GM21529 (cell line): ENCODE results near the gene ARRDC2.
"Not testable (repeated sequence)": the region's sequence is repeated elsewhere in the genome, so short reads cannot be mapped to it uniquely, and the experiment has no call there.

Experiments used
- ATAC-seq: cut with Tn5 transposase; IDR thresholded peaks from one replicate; pipeline ENCODE4 v1.9.1; 2021; ENCODE audit not compliant: unreplicated experiment

The ARRDC2 gene

DNA sequence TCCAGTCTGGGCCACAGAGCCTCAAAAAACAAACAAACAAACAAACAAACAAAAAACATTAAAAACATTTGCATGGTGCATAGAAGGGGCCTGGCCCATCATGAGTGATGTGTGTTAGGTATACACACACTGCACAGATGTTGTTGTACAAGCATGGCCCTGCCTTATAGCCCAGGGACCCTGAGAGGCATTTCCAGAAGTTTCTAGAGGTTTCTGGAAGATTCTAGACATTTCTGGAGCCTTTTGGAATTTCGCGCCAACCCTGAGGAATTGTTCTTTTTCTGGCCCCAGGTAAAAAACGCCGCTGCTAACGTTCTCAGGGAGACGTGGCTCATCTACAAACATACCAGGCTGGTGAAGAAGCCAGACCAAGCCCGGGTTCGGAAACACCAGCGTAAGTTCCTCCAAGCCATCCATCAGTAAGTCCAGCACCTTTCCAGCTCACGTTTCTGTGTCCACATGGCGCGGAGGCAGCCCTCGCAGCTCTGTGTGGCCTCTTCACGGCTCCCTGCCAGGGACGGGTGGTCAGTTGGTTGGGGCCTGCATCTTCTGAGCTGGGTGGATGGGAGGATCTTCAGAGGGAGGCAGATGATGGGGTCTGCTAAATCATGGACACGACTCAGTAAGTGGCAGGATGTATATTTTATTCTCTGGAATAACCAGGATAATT, 18.4 kb upstream of the ARRDC2 start:
- no peak for ATAC-seq

DNA sequence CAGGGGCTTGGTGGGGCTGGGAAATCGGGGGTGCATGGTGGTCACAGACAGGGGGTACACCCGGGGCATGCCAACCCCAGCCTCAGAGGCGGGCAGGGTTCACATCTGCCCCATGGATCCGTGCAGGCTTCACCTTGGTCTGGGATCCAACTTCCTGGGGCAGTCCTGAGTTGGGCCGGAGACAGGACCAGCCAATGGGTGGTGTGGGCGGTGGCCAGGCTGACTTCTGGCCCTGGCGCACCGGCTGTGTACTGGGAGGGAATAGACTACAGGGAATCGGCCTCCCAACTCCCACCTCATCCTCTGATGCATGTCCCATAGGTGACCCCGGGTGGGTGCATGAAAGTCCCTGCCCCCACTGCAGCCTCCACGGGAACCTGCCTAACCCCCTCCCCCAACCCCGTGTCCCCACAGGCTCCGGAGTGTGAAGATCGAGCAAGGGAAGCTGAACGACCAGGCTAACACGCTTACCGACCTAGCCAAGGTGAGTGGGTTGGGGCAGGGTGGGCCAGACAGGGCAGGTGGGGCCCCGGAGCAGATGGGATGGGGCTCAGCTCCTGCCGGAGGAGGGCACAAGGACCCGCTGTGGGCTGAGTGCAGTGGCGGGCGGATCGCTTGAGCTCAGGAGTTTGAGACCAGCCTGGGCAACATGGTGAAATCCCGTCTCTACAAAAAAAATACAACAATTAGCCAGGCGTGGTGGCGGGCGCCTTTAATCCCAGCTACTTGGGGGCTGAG, 14.7 kb upstream of the ARRDC2 start:
- no peak for ATAC-seq

DNA sequence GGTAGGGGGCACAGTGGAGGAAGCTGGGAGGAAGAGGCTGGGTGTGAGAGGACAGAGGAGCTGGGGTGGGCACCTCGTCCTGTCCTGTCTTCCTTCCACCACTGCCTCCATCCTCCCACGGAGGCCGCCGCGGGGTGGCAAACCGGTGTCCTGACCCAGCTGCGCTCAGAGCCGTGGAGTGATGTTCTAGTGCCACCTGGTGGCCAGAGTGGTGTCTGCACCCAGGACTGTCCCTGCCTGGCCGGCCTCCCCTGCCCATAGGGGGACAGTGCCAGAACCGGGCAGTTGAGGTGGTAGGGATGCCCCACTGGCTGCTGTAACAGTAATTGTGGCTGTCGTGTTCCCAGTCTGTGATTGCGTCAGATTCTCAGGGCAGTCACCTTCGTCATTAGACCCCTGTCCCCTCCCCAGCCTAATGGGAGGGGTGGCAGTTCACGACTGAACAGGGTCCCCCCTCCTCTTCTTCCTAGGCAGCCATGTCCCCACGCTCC, 11.1 kb upstream of the ARRDC2 start:
- peak; percentile 44 for ATAC-seq

DNA sequence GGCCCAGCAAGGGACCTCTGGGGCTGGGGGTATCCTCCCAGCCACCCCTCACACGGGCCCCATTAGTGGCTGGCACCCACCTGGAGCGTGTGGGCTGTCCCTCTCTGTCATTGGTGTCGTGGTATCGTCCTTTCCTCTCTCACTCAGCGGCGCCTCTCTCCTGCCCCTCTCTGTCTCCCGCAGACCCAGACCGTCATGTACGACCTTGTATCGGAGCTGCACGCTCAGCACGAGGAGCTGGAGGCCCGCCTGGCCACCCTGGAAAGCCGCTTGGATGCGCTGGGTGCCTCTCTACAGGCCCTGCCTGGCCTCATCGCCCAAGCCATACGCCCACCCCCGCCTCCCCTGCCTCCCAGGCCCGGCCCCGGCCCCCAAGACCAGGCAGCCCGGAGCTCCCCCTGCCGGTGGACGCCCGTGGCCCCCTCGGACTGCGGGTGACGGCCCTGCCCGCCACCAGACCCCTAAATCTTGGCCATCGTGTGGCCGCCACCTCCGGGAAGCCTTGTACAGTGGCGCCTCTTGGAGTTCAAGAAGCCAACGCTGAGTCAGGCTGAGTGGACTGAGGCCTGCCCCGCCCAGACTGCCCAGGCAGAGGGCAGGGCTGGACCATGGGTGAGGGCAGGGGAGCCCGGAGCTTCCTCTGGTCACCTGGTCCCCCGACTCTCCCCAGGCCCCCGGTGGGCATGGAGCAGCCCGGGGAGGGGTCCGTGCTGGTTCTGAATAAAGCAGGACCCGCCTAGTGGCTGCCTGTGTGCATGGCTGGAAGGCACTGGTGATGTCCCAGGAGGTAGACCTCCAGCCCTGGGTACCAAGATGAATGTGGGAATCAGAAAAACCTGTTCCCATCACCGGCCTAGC, 9.8 kb upstream of the ARRDC2 start:
- ATAC-seq: no peak

DNA sequence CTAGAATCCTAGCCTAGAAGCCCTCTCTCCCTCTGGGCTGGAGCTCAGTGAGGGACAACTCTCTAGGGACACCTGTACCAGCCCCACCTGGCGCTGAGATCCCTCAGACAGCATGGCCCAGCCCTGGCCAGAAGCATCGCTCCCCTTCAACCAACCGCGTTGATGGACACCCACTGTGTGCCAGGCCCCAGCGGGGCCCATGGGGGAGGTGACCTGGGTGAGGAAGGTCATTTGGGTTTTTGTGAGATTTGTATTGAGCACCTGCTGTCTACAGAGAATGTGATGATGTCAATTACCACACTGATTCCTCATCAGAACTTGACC, 9.2 kb upstream of the ARRDC2 start:
- no peak for ATAC-seq

DNA sequence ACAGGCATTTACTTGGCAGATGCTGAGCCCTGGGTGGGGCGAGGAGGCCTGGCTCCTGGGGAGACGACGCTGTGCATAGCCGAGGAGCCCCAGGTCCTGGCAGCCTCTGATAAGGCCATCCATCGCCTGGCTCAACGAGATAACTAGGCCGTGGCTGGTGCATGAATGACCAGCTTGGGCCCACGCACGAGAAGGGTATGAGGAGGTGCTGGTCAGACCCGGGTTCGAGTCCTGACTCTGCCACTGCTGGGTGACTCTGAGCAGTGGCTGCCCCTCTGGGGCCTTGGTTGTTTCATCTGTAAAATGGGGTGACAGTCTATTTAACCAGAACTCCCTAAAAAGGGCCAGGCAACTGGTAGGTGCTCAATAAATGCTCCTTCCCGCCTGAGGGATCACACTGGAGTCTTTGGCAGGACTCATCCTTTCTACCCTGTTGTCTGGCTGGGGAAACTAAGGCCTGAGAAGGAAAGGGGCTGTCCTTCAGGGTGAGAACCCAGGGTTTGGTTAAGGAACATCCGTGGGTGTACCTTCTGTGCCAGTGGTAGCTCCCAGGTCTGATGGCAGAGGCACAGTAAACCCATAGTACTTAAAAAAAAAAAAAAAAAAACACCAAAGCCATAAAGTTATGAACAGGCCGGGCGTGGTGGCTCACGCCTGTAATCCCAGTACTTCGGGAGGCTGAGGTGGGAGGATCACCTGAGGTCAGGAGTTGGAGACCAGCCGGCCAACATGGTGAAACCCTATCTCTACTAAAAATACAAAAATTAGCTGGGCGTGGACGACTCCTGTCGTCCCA, 8.1 kb upstream of the ARRDC2 start:
- ATAC-seq: no peak

DNA sequence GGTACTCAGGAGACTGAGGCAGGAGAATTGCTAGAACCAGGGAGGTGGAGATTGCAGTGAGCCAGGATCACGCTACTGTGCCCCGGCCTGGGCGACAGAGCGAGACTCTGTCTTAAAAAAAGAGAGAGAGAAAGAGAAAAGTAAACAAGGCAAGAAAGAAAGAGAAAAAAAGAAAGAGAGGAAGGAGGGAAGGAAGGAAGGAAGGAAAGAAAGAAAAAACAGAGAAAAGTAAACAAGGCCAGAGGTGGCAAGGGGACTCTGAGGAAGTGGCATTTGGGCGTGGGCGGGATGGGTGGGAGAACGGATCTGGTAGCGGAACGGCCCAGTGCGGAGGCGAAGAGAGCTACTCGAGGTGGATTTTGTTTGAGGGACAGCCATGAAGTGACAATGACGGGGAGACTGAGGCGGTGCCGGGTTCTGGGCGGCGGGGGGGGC, 7.5 kb upstream of the ARRDC2 start:
- peak; percentile 28 for ATAC-seq

DNA sequence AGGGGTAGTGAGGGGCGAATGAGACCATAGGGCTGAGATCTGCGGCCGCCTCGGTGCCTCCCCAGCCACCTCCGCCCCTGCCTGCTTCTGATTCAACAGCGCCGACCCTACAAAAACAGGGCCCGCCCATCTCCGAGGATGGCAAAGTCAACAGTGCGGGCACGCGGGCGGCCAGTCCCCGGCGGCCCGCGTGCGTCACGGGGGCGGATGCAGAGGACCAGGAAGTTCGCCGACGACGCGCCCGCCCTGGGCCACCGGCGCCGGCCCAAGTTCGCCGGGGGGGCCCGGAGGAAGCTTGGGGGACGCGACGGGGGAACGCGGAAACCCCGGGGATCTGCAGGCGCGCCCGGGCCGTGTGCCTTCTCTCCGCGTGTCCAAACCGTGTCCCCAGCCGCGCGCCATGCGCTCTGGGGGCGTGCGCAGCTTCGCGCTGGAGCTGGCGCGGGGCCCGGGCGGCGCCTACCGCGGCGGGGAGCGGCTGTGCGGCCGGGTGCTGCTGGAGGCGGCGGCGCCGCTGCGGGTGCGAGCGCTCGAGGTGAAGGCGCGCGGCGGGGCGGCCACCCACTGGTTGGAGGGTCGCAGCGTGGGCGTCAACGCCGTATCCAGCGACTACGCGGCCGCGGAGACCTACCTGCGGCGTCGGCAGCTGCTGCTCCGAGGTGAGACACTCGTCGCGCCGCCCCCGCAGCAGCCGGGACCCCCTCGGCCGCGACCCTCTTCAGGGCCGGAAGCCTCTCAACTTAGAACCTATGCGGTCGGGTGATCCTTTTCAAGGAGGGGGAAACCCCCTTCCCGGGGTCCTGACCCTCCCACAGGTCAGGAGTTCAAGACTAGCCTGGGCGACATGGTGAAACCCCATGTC, 6.8 kb upstream of the ARRDC2 start:
- ATAC-seq: peak; percentile 55

DNA sequence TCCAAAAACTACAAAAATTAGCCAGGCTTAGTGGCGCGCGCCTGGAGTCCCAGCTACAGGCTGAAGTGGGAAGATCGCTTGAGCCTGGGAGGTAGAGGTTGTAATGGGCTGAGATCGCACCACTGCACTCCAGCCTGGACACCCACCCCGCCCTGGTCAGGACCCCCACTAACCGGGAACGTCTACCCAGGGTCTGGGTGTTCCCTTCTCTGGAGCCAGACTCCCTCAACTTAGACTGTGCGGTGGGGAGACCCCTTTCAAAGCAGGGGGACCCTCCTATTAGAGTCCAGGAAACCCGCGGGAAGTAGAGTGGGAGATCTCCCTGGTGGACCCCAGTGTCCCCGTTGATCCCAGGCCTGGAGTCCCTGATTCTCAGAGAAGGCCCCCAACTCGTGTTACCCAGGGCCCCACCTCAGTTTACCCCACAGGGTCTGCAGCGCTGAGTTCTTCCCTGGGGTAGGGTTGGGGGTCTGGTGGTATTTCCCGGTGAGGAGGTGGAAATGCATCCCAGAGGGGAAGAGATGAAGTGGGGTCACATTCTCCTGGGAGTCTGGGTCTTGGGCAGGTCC, 6.1 kb upstream of the ARRDC2 start:
- no peak for ATAC-seq

DNA sequence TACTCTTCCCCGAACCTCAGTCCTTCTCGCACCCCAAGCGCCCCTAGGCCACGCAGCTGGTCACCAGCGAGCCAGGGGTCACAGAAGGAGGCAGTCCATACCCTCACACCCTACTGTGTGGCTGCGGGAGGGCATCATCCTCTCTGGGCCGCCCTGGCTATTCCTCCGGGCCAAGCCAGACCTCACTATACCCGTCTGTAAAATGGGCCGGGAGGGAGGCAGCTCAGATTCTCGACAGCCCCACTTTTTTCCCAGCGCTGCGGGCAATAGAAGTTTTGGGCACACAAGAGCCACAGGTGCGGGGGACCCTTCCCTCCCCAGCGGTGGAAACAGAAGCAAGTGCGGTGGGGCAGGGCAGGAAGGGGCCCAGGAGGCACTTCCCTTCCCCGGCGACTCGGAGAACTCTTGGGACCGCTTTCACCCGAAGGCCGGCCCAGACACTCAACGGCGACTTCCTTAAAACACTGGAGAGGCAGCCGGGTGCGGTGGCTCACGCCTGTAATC, 5.6 kb upstream of the ARRDC2 start:
- no peak for ATAC-seq

DNA sequence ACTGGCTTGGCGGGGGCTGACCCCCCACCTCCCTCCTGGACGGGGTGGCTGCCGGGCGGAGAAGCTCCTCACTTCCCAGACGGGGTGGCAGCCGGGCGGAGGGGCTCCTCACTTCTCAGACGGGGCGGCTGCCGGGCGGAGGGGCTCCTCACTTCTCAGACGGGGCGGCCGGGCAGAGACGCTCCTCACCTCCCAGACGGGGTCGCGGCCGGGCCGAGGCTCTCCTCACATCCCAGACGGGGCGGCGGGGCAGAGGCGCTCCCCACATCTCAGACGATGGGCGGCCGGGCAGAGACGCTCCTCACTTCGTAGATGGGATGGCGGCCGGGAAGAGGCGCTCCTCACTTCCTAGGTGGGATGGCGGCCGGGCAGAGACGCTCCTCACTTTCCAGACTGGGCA, 2.2 kb upstream of the ARRDC2 start:
- not testable (repeated sequence) for ATAC-seq

DNA sequence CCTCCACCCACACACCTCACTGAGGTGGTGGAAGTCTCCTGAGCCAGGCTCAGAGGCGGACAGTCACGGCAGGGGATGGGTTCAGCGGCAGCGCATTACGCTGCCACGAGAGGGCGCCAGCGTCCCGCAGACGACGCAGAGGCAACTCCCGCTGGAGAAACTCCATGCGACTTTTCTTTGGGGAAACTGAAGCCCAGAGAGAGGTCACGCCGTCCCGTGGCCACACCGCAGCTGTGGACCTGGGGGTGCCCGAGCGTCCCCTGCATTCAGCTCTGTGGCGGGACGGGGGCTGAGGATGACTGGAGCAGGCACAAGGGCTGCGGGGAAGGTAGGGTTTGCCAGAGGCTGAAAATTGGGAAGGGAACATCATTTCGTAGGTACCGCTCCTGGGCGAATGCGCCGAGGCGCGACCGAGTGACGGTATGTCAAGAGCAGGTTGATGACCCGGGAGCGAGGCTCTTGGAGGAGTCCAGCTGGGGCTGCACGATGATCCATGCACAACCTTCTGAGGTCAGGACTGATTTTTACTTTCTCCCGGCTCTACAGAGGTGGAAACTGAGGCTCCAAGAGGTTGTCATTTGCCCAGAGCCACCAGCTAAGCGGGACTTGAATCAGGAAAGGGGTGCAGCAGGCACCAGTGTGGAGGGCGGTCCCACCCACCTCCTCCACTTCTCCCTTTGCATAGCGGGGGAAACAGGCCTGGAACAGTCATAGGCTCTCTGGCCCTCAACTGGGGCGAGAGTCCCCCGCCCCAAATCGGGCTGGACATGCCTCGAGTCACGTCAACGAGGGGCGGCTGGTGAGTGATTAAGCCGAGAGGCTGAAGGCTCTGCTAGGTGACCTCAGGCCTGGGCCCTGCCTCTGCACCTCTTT, 690 bp upstream of the ARRDC2 start:
- ATAC-seq: peak; percentile 43

DNA sequence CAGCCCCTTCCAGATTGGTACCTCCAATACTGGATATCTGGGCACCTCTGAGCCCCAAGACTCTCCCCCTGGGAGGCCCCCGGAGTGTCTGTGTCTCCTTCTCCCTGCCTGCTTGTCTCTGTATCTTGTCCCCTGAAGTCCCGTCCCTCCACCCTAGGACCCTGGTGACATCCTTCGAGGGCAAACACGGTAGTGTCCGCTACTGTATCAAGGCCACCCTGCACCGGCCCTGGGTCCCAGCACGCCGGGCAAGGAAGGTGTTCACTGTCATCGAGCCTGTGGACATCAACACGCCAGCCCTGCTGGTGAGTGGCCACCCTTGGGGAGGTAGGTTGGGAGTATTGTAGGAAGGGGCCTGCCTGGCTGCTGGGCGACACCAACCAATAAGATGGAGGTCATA, 844 bp downstream of the ARRDC2 start:
- no peak for ATAC-seq

DNA sequence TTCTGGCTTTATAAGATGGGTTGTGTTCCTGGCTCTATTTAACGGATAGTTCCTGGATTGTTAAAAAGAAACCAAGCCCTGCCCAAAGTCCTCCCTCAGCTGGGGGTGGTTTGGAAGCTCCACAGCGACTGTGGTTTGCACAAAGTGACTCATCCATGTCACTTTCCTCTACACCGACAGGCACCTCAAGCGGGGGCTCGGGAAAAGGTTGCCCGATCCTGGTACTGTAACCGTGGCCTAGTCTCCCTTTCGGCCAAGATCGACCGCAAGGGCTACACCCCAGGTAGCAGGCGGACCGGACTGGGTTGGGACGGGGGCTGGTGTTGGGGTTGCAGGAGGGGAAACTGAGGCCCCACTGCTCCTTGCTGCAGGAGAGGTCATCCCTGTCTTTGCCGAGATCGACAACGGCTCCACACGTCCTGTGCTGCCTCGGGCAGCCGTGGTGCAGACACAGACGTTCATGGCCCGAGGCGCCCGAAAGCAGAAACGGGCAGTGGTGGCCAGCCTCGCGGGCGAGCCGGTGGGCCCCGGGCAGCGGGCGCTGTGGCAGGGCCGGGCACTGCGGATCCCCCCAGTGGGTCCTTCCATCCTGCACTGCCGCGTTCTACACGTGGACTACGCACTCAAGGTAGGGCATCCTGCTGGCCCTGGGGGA, 1.6 kb downstream of the ARRDC2 start:
- ATAC-seq: no peak

DNA sequence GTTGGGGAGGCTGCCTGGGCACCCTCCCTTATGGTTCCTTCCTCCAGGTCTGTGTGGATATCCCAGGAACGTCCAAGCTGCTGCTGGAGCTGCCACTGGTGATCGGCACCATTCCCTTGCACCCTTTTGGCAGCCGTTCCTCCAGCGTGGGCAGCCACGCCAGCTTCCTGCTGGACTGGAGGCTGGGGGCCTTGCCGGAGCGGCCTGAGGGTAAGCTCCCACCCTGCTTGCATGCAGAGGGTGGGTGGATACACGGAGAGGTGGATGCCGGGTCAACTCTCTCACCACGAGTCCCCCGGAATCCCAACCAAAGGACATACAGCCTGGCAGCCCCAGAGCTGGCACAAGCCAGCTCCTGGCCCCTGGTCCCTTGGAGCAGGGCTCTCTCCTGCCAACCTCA, 2.2 kb downstream of the ARRDC2 start:
- ATAC-seq: no peak

DNA sequence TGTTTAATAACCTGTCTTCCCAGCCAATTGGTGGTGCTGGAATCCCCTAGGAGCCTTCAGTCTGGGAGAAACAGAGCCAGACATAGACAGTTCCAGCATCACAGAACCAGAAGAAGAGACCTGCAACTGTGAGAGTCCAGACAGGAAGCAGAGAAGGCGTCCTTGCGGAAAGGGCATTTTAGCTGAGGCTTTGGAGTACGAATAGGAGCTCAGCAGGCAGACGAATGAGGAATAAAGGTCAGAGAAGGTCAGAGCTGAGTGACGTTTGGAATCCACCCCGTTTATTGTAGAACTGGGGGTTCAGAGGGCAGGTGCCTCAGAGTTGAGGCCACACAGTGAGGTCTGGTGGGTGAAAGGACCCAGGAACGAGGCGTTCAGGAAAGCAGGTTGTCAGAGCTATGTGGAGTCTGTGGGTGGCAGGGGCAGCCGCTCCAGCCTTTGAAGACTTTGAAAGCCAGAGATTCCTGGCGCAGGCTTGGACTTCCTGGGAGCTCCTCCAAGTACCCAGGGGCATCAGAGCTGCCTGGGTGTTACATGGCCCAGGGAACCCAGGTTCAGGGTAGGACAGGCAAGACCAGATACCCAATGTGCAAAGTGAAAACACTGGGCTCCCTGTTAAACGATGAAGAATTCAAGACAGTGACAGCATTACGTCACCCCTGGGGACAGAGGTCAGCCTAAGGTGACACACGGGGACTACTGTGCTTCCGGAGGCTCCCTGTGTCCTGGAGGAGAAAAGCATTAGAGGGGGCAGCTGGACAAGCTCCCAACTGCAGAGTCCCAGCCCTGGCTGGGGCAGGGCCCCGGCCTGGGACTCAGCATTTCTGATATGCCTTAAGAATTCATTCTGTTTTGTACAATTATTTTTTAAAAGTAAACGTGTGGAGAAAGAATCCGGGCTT, 5.5 kb downstream of the ARRDC2 start:
- ATAC-seq: no peak

DNA sequence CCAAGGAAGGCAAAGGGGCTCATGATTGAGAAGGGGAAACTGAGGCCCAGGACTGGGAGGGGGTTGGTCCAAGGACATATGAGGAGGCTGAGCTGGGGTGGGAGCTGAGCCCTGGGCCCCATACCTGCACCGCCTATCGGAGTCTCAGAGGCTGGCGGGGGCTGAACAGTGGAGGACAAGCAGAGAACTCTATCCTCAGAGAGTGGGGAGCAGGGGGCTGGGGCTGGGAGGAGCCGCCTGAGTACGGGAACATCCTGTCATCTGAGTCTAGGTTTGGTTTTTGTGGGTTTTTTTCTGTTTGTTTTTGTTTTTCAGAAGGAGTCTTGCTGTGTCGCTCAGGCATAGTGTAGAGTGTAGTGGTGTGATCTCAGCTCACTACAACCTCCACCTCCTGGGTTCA, 6.2 kb downstream of the ARRDC2 start:
- no peak for ATAC-seq
